Calu3 (cell line): ENCODE data around the gene SH3D21. TPM values are rescaled to one million over a fixed set of nuclear protein-coding genes. Genes with fewer than 3 reads are reported as not detected.

Experiments used
- BruUV-seq: library from RNA; stranded (reverse); fragments of 400-500 nt; replicated peaks from 2 replicates; lab custom pipeline; 2021; lab: Mats Ljungman, UMichigan
- CTCF ChIA-PET: fragments of 300-600 bp; sonication (Branson Sonifier 250); formaldehyde crosslinking; loops from one replicate; lab custom pipeline; 2022; ENCODE audit warnings: antibody characterized with exemption; lab: Charles Lee
- DNase-seq: peaks from one replicate; pipeline ENCODE4 v3.0.0; 2022
- H3K27ac Mint-ChIP-seq: one replicate; pipeline ENCODE4 v1.8.0; 2022; ENCODE audit warnings: mixed read lengths; ENCODE audit not compliant: unreplicated experiment
- H3K27me3 Mint-ChIP-seq: one replicate; pipeline ENCODE4 v1.8.0; 2022; ENCODE audit warnings: mixed read lengths; ENCODE audit not compliant: unreplicated experiment
- H3K36me3 Mint-ChIP-seq: one replicate; pipeline ENCODE4 v1.8.0; 2022; ENCODE audit warnings: mild to moderate bottlenecking, moderate library complexity, mixed read lengths; ENCODE audit not compliant: insufficient read depth, unreplicated experiment
- H3K4me1 Mint-ChIP-seq: one replicate; pipeline ENCODE4 v1.8.0; 2022; ENCODE audit warnings: mild to moderate bottlenecking, low read depth, mixed read lengths; ENCODE audit not compliant: unreplicated experiment
- H3K4me3 Mint-ChIP-seq: one replicate; pipeline ENCODE4 v1.8.0; 2022; ENCODE audit warnings: mild to moderate bottlenecking, low read depth, moderate library complexity, mixed read lengths; ENCODE audit not compliant: unreplicated experiment
- H3K9me3 Mint-ChIP-seq: one replicate; pipeline ENCODE4 v1.8.0; 2022; ENCODE audit warnings: low read depth, mixed read lengths; ENCODE audit not compliant: unreplicated experiment
- intact Hi-C: fragments of 100-400 bp; cut with micrococcal nuclease; formaldehyde crosslinking; loops from one replicate; pipeline ENCODE4 v1.10.0; 2022; ENCODE audit not compliant: unreplicated experiment
- total RNA-seq: library from RNA; stranded (reverse); gene quantifications from 2 replicates; pipeline ENCODE4 v1.2.3, GENCODE V29; 2022
- TF ChIP-seq, protein P1 (sequence below): fragments of 200-600 bp; IDR thresholded peaks from one replicate; pipeline ENCODE4 v1.8.0; 2022; ENCODE audit warnings: antibody characterized with exemption; ENCODE audit not compliant: unreplicated experiment

SH3D21 gene
- total RNA-seq, 1 experiment from 2014 or later, result 12.1 TPM

DNA sequence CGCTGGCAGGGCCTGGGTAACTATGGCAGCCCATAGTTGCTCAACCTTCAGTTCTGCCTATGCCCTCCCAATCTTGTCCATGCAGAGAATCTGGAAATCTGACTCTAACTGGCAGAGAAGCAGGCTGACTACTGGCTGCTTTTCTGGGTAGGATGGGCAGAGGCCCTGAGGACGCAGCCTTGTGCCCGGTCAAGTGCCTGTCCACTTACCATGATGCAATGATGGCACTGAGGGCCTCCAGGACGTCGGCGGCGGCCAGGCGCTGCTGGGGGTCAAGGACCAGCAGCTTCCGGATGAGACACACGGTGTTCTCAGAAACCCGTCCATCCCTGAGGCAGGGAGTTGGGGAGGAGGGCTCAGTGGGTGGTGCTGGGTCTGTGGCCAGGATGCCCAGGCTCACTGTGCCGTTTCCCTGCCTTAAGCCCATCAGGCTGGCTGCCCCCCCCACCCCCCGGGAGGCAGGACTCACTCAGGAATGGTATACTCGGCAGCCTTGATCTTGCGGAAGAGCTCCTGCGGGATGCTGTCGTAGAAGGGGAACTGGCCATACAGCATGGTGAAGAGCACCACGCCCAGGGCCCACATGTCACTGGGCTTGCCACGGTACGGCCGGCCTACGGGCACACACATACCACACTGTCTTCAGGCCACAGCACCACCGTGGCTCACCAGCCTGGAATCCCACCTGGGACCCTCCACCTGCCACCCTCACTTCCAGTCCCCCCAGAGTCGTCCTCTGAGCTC is 37.7 kb downstream of the SH3D21 start:
- no TSS peak for BruUV-seq
- Mint-ChIP-seq H3K27ac (peak overlapping the region; percentile 70), H3K4me3 (no peak overlapping the region), H3K4me1 (peaks cover 9% of the 10 kb centered on the region), H3K27me3 (no peaks in the 10 kb centered on the region), H3K9me3 (no peaks in the 10 kb centered on the region), H3K36me3 (peaks cover 72% of the 10 kb centered on the region)
- CTCF ChIA-PET, result interaction anchor here (0.7 to 2.0 kb wide), 11 partner anchors 15 to 80 kb away, joined by 4 to 29 read pairs (median 5); partner anchors contain the start of gene LSM10
- TF ChIP-seq, protein P1, sequence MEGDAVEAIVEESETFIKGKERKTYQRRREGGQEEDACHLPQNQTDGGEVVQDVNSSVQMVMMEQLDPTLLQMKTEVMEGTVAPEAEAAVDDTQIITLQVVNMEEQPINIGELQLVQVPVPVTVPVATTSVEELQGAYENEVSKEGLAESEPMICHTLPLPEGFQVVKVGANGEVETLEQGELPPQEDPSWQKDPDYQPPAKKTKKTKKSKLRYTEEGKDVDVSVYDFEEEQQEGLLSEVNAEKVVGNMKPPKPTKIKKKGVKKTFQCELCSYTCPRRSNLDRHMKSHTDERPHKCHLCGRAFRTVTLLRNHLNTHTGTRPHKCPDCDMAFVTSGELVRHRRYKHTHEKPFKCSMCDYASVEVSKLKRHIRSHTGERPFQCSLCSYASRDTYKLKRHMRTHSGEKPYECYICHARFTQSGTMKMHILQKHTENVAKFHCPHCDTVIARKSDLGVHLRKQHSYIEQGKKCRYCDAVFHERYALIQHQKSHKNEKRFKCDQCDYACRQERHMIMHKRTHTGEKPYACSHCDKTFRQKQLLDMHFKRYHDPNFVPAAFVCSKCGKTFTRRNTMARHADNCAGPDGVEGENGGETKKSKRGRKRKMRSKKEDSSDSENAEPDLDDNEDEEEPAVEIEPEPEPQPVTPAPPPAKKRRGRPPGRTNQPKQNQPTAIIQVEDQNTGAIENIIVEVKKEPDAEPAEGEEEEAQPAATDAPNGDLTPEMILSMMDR, result no peak
- intact Hi-C loops, result loop anchor here (2.0 kb wide), 1 partner anchor 25 kb away; no protein-coding TSS in a partner anchor
- no peak for DNase-seq

GRCh38 chr1:36344395-36344680 is 38.2 kb downstream of the SH3D21 start:
- DNase-seq, result no peak
- CTCF ChIA-PET, result interaction anchor here (0.7 kb wide), 1 partner anchor 15 kb away, joined by 5 read pairs; no protein-coding TSS in a partner anchor
- Mint-ChIP-seq H3K36me3 (peaks cover 67% of the 10 kb centered on the region), H3K27ac (peak overlapping the region; percentile 12), H3K4me1 (peaks cover 9% of the 10 kb centered on the region), H3K4me3 (no peak overlapping the region), H3K27me3 (no peaks in the 10 kb centered on the region), H3K9me3 (no peaks in the 10 kb centered on the region)
- no TSS peak for BruUV-seq
- intact Hi-C loops, result no loop called here
- TF ChIP-seq, protein P1, result no peak

GRCh38 chr1:36345353-36345752 is 39.2 kb downstream of the SH3D21 start:
- no TSS peak for BruUV-seq
- intact Hi-C loops, result no loop called here
- no peak overlapping the region for H3K4me3 Mint-ChIP-seq
- peaks cover 65% of the 10 kb centered on the region for H3K36me3 Mint-ChIP-seq
- no peaks in the 10 kb centered on the region for H3K27me3 Mint-ChIP-seq
- CTCF ChIA-PET, result no interaction called here
- peaks cover 12% of the 10 kb centered on the region for H3K4me1 Mint-ChIP-seq
- no peak for DNase-seq
- H3K27ac Mint-ChIP-seq, result no peak overlapping the region
- no peaks in the 10 kb centered on the region for H3K9me3 Mint-ChIP-seq
- TF ChIP-seq, protein P1, result no peak

DNA sequence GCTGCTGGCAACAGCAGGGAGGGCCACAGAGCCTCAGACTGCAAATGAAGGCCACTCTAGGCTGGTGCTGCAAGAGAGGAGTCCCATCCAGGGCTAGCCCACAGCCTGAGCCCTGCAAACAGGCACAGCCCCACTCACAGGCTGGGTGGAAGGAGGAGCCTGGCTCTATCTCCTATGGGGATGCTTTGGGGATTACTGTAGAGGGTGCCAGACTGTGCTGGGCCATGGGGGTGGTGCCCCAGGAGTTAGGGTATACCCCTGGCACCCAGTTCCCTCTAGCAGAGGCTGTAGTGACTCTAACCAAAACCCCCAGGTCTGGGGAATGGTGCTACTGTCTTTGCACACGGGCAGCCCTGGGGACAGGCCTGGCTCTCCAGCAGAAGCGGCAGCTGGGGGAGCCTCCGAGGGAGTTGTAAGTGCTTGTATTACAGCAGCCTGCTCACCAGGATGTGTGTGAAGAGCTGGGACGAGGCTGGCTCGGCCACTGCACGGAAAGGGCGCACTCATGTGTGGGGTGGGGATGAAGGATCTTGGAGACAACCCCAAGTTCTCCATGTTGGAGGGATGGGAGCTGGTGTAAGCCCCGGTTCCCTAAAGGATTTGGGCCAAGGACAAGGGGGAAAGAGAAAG is 40.7 kb downstream of the SH3D21 start:
- CTCF ChIA-PET, result interaction anchor here (0.6 kb wide), 2 partner anchors 58 to 241 kb away, joined by 4 to 5 read pairs; no protein-coding TSS in a partner anchor
- intact Hi-C loops, result no loop called here
- Mint-ChIP-seq H3K27ac (peak overlapping the region; percentile 60), H3K4me3 (no peak overlapping the region), H3K9me3 (no peaks in the 10 kb centered on the region), H3K36me3 (peaks cover 67% of the 10 kb centered on the region), H3K27me3 (no peaks in the 10 kb centered on the region), H3K4me1 (peaks cover 27% of the 10 kb centered on the region)
- TF ChIP-seq, protein P1, result no peak
- no peak for DNase-seq
- BruUV-seq, result no TSS peak
